Ovary (tissue), 9 donors: ENCODE data around the gene EIF5. TPM values are rescaled to one million over a fixed set of nuclear protein-coding genes. Genes with fewer than 3 reads are reported as not detected.

ENCODE experiments used
- DNase-seq, 5 donors: peaks; one replicate each; pipeline ENCODE4 v3.0.0-alpha.2; 2019 to 2020
- H3K27ac ChIP-seq, 2 donors: fragments of 200-600 bp; one replicate each; pipeline versions ENCODE4 v1.5.1 to v1.8.0; 2019 to 2022
- H3K27me3 ChIP-seq: fragments of 200-600 bp; one replicate; pipeline ENCODE4 v1.8.0; 2022
- H3K36me3 ChIP-seq: fragments of 200-600 bp; sonication (generic); one replicate; pipeline ENCODE4 v1.5.1; 2019
- H3K4me1 ChIP-seq: one replicate; pipeline ENCODE4 v1.8.1; 2013; ENCODE audit warnings: mild to moderate bottlenecking, moderate library complexity; ENCODE audit not compliant: insufficient read depth
- H3K4me3 ChIP-seq: fragments of 200-600 bp; sonication (generic); one replicate; pipeline ENCODE4 v1.5.1; 2017
- H3K9me3 ChIP-seq, 2 donors: fragments of 200-600 bp in 1 of 2; sonication (generic) in 1 of 2; one replicate each; pipeline versions ENCODE4 v1.5.1 to v1.8.1; 2013 to 2019; ENCODE audit warnings: mild to moderate bottlenecking in 1 of 2, moderate library complexity in 1 of 2
- CTCF ChIP-seq, 3 donors: fragments of 450-650 bp in 2 of 3; fragments of 200-600 bp in 1 of 3; IDR thresholded peaks; one replicate each; pipeline versions ENCODE4 v1.5.1 to v1.8.0; 2016 to 2022; ENCODE audit warnings: antibody characterized with exemption in 3 of 3, mild to moderate bottlenecking in 1 of 3
- EP300 ChIP-seq: sonication (generic); formaldehyde crosslinking; IDR thresholded peaks from one replicate; pipeline ENCODE4 v1.6.1; 2017; ENCODE audit warnings: antibody characterized with exemption
- POLR2A ChIP-seq: fragments of 450-650 bp; IDR thresholded peaks from one replicate; pipeline ENCODE4 v1.6.1; 2017; ENCODE audit warnings: antibody characterized with exemption, mild to moderate bottlenecking, moderate library complexity
- WGBS, 3 donors: extraction: QIAGEN DNeasy Blood & Tissue Kit in 1 of 3; methylation state at CpG; one replicate each; pipeline versions ENCODE4 v1.1.5 to v1.1.7; 2013 to 2017; 5-methylcytosine and 5-hydroxymethylcytosine counted together
- intact Hi-C, 4 donors: fragments of 100-400 bp; cut with DNase I; formaldehyde crosslinking; loops; one replicate each; pipeline versions ENCODE4 v1.11.0 to v1.15.1; 2022 to 2023
- polyA plus RNA-seq, 2 donors: library from polyadenylated mRNA; stranded (reverse); fragments of 200-250 nt in 1 of 2; fragments of 350-450 nt in 1 of 2; fragmentation: Illumina TruSeq in 1 of 2; extraction: RNeasy Lipid Tissue Mini Kit (QIAGEN cat#74804) in 1 of 2; gene quantifications; one replicate each; pipeline ENCODE4 v1.2.3, GENCODE V29; 2013 to 2014
- total RNA-seq, 7 donors: library from RNA; depleted of rRNA in 2 of 7; stranded (reverse); fragments of >200 nt in 2 of 7; fragmentation: NEBNext Ultra II Directional in 3 of 7; extraction: Animal tissue kit (Norgen Biotek cat#: 25700) in 3 of 7; gene quantifications; one replicate each; pipeline versions ENCODE4 v1.1.0 to v1.2.4, GENCODE V29; 2016 to 2023
- donor health status: DM: no; HTN: no; CAD: no; lungs with moderate emphysema.
- donor health status: DM: no; HTN: no; CAD: no.
- donor health status: Bipolar disorder and iron deficiency.
- donor health status: DM: yes; HTN: yes; CAD: no.
- donor health status: DM: no; HTN: no; CAD: no.
- donor health status: DM: yes; HTN: yes; CAD: no.

EIF5 gene
- total and polyA plus RNA-seq, 9 donors: 73.0 to 169 (median 127) TPM

GRCh38 chr14:103336191-103336590 is 2.2 kb downstream of the EIF5 start:
- Histone ChIP-seq H3K36me3 (no peaks in the 10 kb centered on the region), H3K9me3 (no peaks in the 10 kb centered on the region), H3K27me3 (no peaks in the 10 kb centered on the region), H3K4me3 (no peak overlapping the region), H3K4me1 (peaks cover 6% of the 10 kb centered on the region), H3K27ac (no peak overlapping the region)
- DNase-seq: no peak
- no peak for TF ChIP-seq CTCF (IDR thresholded peaks at IDR 0.05)
- no peak for TF ChIP-seq POLR2A
- TF ChIP-seq EP300: no peak
- WGBS, 3 donors: 87 to 92% (median 90%) methylated on average over 14 of the region's 14 CpGs
- intact Hi-C loops: loop anchor here in 2 of 4 donors (5.0 to 10.0 kb wide), 2 partner anchors 49 to 51 kb away; partner anchors contain the start of gene MARK3 (in 2 of the 2)

DNA sequence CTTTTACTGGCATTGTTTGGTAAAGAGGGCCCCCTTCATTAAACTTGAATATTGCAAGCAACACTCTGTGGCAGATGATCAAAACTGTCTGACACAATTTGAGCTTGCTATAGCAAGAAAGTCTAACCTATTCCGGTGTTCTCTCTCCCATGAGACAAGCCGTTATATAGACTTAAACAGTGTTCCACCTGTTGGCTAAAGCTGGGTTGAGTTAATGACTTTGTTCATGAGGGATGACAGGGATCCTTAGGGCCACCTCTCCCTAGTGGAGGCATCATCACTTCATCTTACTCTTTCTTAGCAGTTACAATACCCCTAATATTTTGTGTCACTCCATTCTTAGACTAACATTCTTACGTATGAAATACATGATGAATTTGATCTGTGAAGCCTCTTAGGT is 3.8 kb downstream of the EIF5 start:
- H3K27ac ChIP-seq: no peak overlapping the region

GRCh38 chr14:103339561-103339960 is 5.5 kb downstream of the EIF5 start:
- Histone ChIP-seq H3K27ac (no peak overlapping the region), H3K36me3 (no peaks in the 10 kb centered on the region), H3K27me3 (no peaks in the 10 kb centered on the region), H3K9me3 (no peaks in the 10 kb centered on the region), H3K4me3 (no peak overlapping the region), H3K4me1 (peaks cover 6% of the 10 kb centered on the region)
- intact Hi-C loops: loop anchor here in 2 of 4 donors (5.0 to 10.0 kb wide), 2 partner anchors 45 to 48 kb away; partner anchors contain the start of gene MARK3 (in 2 of the 2)
- no peak for DNase-seq
- no peak for TF ChIP-seq POLR2A
- 65 to 83% (median 78%) methylated on average over 6 of the region's 6 CpGs for WGBS, 3 donors

More for the DNA sequence above, 3.8 kb downstream of the EIF5 start:
- DNase-seq: no peak
- Histone ChIP-seq H3K27me3 (no peaks in the 10 kb centered on the region), H3K4me3 (no peak overlapping the region), H3K9me3 (no peaks in the 10 kb centered on the region), H3K36me3 (no peaks in the 10 kb centered on the region), H3K4me1 (peaks cover 6% of the 10 kb centered on the region)
- TF ChIP-seq POLR2A: no peak
- no peak for TF ChIP-seq EP300
- TF ChIP-seq CTCF (IDR thresholded peaks at IDR 0.05): no peak
- intact Hi-C loops: loop anchor here in 2 of 4 donors (5.0 to 10.0 kb wide), 2 partner anchors 47 to 50 kb away; partner anchors contain the start of gene MARK3 (in 2 of the 2)
- 82 to 89% (median 82%) methylated on average over 3 of the region's 3 CpGs for WGBS, 3 donors

GRCh38 chr14:103340480-103341212 is 6.6 kb downstream of the EIF5 start:
- H3K27ac ChIP-seq: no peak overlapping the region
- no peaks in the 10 kb centered on the region for H3K9me3 ChIP-seq
- no peaks in the 10 kb centered on the region for H3K27me3 ChIP-seq
- WGBS, 3 donors: 32 to 53% (median 33%) methylated on average over 6 of the region's 6 CpGs
- H3K4me3 ChIP-seq: no peak overlapping the region
- peaks cover 6% of the 10 kb centered on the region for H3K4me1 ChIP-seq
- TF ChIP-seq CTCF (IDR thresholded peaks at IDR 0.05) (no peak), EP300 (no peak), POLR2A (no peak)
- intact Hi-C loops: no loop called here
- no peaks in the 10 kb centered on the region for H3K36me3 ChIP-seq
- DNase-seq: no peak
